ENCODE measurements around the gene C3orf20.

The C3orf20 gene

GRCh38 chr3:14779069-14779685 is 104.2 kb downstream of the C3orf20 start:
- no peak for DNase-seq

DNA sequence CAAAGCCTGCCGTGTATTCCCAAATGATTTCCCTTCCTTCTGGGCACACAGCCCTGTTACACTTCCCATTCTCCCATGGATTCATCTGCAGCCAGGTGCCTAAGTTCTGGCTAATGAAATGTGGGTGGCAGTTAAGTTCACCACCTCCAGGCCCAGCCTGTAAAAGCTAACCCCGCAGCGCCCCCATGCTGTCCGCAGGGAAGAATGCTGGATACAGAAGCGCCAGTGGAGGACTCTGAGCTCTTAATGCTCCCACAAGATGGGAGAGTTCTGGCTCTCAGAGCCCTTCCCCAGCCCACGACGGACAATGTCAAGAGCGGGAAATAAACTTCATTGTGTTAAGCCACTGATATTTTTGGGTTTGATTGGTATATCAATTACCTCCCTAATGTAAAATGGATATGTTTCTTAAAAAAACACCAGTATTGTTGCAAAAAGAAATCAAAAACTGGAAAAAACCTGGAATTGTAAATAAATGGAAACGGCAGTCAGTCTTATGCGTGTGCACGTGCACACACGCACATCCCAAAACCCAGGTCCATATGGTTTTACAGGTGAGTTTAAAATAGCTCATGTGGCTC is 106.1 kb downstream of the C3orf20 start:
- peak; percentile 10 for DNase-seq

- DNase-seq, result no peak
These were observed 108.6 kb downstream of the C3orf20 start for GRCh38 chr3:14783480-14784086.

DNA sequence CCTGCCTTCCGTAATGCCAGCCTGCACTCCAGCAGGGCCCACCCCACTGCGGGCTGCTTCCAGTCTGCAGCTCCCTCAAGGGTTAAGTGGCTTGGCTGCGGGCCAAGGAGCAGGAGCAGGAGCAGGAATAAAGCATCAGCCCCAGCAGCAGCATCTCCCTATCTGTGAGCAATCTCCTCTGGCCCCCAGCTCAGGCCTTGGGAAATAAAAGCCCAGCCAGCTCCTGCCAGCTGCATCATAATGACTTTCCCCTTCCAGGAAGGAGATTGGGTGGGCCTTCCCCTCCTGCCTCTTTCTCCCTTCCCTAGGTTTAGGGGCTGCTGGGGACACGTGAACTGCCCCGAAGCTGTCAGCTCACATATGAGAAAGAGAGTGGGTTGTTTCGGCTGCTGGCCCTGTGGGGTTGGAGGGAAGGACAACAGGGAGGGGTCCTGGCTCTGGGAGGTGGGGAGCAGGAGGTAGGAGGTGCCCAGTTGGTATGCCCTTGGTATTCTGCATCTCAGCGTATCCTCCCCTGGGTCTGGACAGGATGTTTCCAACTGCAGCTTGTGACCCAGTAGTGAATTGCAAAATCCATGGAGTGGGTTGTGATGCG is 109.2 kb downstream of the C3orf20 start:
- no peak for DNase-seq

GRCh38 chr3:14785207-14786155 is 110.5 kb downstream of the C3orf20 start:
- no peak for DNase-seq

GRCh38 chr3:14786369-14786768 is 111.4 kb downstream of the C3orf20 start:
- DNase-seq, result no peak

DNA sequence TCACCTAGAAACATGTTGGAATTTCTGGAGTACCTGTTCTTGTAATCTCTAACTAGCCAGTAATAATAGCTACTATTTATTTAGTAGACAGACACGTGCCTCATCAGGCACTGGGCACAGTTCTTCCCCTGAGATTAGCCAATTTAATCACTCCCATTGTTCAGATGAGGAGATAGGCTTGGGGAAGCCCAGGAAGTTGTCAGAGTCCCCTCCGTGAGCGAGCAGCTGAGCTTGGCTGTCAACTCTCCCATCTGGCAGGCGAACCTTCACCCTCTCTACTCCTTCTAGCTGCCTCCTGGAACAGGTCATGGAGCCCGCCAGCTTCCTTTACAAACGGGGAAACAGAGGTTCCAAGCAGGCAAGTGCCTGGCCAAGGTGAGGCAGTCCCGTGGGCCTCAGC is 112.7 kb downstream of the C3orf20 start:
- DNase-seq, result no peak

- no peak for DNase-seq
These were observed 113.7 kb downstream of the C3orf20 start for GRCh38 chr3:14788644-14789043.

GRCh38 chr3:14789221-14789620 is 114.3 kb downstream of the C3orf20 start:
- no peak for DNase-seq

- DNase-seq, result no peak
These were observed 114.8 kb downstream of the C3orf20 start for GRCh38 chr3:14789640-14790285.

DNA sequence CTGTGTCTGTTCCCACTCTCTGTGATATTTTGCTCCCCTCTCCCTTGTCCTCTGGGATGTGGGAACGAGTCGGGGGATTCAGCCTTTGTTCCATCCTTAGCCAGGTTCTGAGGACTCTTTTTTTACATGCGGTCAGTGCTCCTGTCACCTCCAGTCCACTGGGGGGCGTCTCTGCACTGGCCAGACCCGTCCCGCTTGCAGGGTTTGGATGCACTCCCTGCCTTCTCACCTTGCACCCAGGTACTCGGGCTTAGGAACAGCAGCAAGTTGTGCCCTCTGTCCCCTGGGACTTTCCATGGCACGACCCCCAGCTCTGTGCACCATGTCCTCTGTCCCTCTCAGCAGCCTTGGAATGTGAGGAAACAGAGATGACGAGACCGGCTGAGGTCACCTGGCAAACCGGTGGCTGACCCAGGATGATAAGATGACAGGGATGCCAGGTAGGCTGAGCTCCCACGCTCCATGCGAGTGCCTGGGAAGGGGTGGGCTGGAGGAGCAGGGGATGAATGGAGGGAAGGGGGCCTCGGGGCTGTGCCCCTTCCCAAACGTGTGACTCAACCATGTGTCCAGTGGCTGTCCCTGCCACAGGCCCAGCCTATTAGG is 116.5 kb downstream of the C3orf20 start:
- DNase-seq, result peak; percentile 75

- no peak for DNase-seq
These were observed 117.8 kb downstream of the C3orf20 start for GRCh38 chr3:14792691-14793121.

GRCh38 chr3:14793126-14793857 is 118.4 kb downstream of the C3orf20 start:
- DNase-seq, result no peak

GRCh38 chr3:14793858-14794234 is 118.9 kb downstream of the C3orf20 start:
- DNase-seq, result no peak

DNA sequence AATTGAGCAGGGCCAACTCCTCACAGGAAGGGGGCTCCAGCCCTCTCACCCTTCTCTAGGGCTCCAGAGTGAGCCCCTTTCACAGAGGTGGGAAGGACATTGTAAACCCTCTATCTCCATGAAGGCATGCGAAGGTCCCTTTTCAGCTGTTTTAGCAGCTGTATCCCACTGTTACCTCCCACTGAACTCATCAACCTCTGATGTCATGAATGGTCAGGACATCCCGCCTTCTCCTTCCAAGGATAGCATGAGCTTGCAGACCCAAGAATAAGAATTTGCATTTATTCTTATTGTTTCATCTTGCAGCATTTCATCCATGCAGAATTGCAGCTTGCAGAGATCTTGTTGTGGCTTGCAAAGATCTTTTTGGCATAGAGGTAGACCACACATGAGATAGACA is 119.5 kb downstream of the C3orf20 start:
- DNase-seq, result no peak

GRCh38 chr3:14795996-14796395 is 121.1 kb downstream of the C3orf20 start:
- DNase-seq, result no peak

GRCh38 chr3:14796403-14797077 is 121.6 kb downstream of the C3orf20 start:
- DNase-seq, result no peak

DNA sequence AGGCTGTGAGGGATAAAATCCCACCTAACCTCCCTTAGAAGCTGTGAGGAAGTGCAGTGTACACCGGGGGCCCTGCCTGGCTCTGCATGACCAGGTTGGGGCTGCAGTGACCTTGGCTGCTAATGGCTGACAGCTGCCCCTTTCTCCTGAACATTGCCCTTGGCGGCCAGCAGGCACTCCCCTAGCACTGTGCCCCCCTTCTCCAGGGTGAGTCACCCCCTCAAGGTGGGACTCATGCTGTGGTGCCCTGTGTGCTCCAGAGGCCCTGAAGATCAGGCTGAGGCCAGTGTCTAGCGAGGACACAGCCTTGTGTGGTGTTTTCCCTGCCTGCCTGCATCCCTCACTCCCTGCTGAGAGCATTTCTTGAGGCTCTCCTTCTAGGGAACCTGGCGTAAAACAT is 122.8 kb downstream of the C3orf20 start:
- no peak for DNase-seq

DNA sequence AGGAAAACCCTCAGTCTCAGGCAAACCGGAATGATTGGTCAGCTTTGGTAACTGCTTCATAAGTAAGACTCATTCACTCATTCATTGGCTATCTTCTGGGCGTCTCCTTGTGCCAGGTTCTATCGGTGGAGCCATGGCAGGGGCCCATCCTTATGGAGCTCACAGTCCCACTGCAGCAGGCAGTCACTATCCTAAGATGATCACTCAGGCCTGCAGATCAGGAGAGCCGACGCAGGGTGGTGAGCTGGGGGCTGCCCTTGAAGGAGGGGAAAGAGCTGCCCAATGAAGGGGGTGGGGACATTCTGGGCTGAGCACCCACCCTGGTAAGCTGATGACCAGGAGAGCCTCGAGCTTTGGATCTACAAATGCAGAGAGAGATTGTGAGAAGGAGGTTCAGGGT is 123.3 kb downstream of the C3orf20 start:
- DNase-seq, result no peak

DNA sequence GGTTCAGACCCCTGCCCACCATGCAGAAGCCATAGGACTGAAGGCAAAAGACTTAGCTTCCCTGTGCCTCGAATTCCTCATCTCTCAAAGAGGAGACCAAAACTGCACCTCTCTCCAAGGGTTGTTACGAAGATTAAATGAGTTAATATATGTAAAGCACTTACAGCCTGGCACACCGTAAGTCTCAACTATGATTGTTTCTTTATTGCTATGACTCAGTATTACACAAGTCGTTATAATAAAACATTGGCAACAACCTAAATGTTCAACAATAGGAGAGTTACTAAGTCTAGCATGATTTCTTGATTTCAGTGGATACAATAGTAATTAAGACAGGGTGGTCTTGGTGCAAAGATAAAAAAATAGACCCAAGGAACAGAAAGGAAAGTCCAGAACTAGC is 124.2 kb downstream of the C3orf20 start:
- DNase-seq, result no peak

DNA sequence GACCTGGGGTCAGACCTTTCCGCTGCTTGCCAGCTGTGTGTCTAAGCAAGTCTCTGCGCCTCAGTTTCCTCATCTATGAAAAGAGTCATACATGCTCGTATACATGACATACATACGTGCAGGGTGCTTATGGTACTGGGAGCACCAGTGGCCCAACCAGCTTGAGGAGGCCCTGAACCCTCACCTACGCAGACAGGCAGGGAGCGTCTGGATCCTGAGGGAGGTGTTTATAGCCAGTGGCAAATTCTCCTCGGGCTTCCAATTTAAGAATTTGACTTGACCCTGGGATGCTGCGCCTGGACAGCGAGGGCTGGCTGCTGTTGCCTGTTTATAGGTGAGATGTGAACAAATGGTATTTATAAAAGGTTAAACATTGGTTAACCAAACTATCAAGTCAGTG is 126.1 kb downstream of the C3orf20 start:
- no peak for DNase-seq

Data from CD4-positive, alpha-beta T cell treated with Interleukin-6 for 4 hours (primary cell).